ENCODE results near the gene AGPAT4.

The AGPAT4 gene

DNA sequence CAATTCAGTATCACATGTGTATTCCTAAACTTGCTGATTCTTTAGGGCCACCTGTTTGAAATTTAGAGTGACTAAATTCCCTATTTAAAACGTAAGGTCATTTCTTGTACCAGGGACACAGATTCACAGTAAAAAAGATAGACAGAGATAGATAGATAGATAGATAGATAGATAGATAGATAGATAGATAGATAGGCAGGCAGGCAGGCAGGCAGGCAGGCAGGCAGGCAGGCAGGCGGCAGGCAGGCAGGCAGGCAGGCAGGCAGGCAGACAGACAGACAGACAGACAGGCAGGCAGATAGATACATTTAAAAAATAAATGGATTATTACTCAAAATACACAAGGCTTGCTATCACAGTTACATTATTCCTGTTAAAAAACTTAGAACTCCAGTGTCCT, 54.2 kb downstream of the AGPAT4 start:
- Histone ChIP-seq H2AFZ (ENCODE audit: low read length) (no peak overlapping the region), H4K20me1 (ENCODE audit: insufficient read depth, low read length) (no peaks in the 10 kb centered on the region), H3K9me2 (replicated peaks; ENCODE audit: insufficient read depth, low read length) (no peaks in the 10 kb centered on the region), H3K79me2 (ENCODE audit: low read length) (no peaks in the 10 kb centered on the region), H3K4me3 (ENCODE audit: low read length) (no peak overlapping the region), H3K4me2 (ENCODE audit: low read depth, low read length) (no peak overlapping the region), H3K9ac (ENCODE audit: low read length) (no peak overlapping the region), H3K4me1 (ENCODE audit: low read length) (no peaks in the 10 kb centered on the region), H3K27ac (ENCODE audit: low read length) (no peak overlapping the region), H3K36me3 (replicated peaks; ENCODE audit: insufficient read depth, low read length) (no peaks in the 10 kb centered on the region), H3K27me3 (replicated peaks; ENCODE audit: insufficient read depth, low read length) (no peaks in the 10 kb centered on the region), H3K9me3 (replicated peaks; ENCODE audit: insufficient read depth, low read length) (no peaks in the 10 kb centered on the region), H3F3A (ENCODE audit: insufficient read depth, low read length) (no peaks in the 10 kb centered on the region)
- TF ChIP-seq EZH2phosphoT487 (IDR thresholded peaks at IDR 0.05; ENCODE audit: low read length) (no peak), EZH2 (optimal IDR thresholded peaks at IDR 0.05; ENCODE audit: low read depth, low read length) (no peak)
- TF ChIP-seq, protein P1, sequence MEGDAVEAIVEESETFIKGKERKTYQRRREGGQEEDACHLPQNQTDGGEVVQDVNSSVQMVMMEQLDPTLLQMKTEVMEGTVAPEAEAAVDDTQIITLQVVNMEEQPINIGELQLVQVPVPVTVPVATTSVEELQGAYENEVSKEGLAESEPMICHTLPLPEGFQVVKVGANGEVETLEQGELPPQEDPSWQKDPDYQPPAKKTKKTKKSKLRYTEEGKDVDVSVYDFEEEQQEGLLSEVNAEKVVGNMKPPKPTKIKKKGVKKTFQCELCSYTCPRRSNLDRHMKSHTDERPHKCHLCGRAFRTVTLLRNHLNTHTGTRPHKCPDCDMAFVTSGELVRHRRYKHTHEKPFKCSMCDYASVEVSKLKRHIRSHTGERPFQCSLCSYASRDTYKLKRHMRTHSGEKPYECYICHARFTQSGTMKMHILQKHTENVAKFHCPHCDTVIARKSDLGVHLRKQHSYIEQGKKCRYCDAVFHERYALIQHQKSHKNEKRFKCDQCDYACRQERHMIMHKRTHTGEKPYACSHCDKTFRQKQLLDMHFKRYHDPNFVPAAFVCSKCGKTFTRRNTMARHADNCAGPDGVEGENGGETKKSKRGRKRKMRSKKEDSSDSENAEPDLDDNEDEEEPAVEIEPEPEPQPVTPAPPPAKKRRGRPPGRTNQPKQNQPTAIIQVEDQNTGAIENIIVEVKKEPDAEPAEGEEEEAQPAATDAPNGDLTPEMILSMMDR (IDR thresholded peaks at IDR 0.05; ENCODE audit: low read length), result no peak
- DNase-seq, result no peak

DNA sequence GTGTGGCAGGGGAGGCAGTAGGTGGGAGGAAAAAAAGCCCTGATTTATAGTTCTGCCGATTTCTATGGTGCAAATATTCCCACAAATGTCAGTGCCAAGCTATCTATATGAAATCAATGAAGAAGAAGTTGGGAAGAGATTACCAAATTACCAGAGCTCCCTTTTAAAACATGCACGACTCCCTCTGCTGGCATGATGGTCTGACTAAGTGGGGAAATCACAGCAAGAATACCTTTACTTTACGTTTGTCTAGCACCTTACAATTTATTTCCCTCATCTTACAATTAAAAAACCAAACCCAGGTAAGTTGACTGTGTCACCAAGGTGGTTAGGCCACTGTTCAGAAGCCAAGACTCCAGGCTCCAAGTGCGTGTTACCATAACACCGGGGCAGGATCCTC, 55.6 kb downstream of the AGPAT4 start:
- no peak for DNase-seq
- TF ChIP-seq EZH2 (optimal IDR thresholded peaks at IDR 0.05; ENCODE audit: low read depth, low read length) (no peak), EZH2phosphoT487 (IDR thresholded peaks at IDR 0.05; ENCODE audit: low read length) (no peak)
- TF ChIP-seq, protein P1 (IDR thresholded peaks at IDR 0.05; ENCODE audit: low read length), result no peak
- H3K9me3 ChIP-seq (replicated peaks; ENCODE audit: insufficient read depth, low read length), result no peaks in the 10 kb centered on the region
- no peaks in the 10 kb centered on the region for H3K9me2 ChIP-seq (replicated peaks; ENCODE audit: insufficient read depth, low read length)
- H3K4me2 ChIP-seq (ENCODE audit: low read depth, low read length), result no peak overlapping the region
- H3K27me3 ChIP-seq (replicated peaks; ENCODE audit: insufficient read depth, low read length), result no peaks in the 10 kb centered on the region
- no peaks in the 10 kb centered on the region for H3K36me3 ChIP-seq (replicated peaks; ENCODE audit: insufficient read depth, low read length)
- no peaks in the 10 kb centered on the region for H3K4me1 ChIP-seq (ENCODE audit: low read length)
- H3F3A ChIP-seq (ENCODE audit: insufficient read depth, low read length), result no peaks in the 10 kb centered on the region
- H3K4me3 ChIP-seq (ENCODE audit: low read length), result no peak overlapping the region
- no peak overlapping the region for H2AFZ ChIP-seq (ENCODE audit: low read length)
- H3K27ac ChIP-seq (ENCODE audit: low read length), result no peak overlapping the region
- H4K20me1 ChIP-seq (ENCODE audit: insufficient read depth, low read length), result no peaks in the 10 kb centered on the region
- H3K9ac ChIP-seq (ENCODE audit: low read length), result no peak overlapping the region
- H3K79me2 ChIP-seq (ENCODE audit: low read length), result no peaks in the 10 kb centered on the region

DNA sequence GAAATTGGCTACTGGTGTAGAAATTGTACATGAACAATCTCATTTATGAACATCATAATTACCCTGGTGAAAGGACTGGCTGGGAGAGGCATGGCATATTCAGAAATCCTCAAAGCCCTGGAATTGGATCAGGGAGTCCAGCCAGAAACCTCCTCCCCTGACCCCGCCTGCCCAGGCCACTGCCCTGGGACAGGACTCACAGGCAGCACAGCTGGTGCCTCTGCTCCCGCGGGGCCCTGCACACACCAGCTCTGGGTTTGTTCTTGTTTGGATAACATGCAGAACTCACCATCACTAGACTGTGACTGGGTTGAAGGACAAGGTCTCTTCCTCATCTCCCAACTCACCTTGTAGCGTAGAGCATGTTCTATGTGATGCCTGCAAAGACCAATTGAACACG, 56.2 kb downstream of the AGPAT4 start:
- DNase-seq, result no peak
- H3K27ac ChIP-seq (ENCODE audit: low read length), result no peak overlapping the region
- no peak overlapping the region for H3K4me3 ChIP-seq (ENCODE audit: low read length)
- no peaks in the 10 kb centered on the region for H3K27me3 ChIP-seq (replicated peaks; ENCODE audit: insufficient read depth, low read length)
- no peaks in the 10 kb centered on the region for H3K79me2 ChIP-seq (ENCODE audit: low read length)
- no peak overlapping the region for H3K4me2 ChIP-seq (ENCODE audit: low read depth, low read length)
- no peaks in the 10 kb centered on the region for H3K9me2 ChIP-seq (replicated peaks; ENCODE audit: insufficient read depth, low read length)
- H3K9ac ChIP-seq (ENCODE audit: low read length), result no peak overlapping the region
- no peak overlapping the region for H2AFZ ChIP-seq (ENCODE audit: low read length)
- no peaks in the 10 kb centered on the region for H3K36me3 ChIP-seq (replicated peaks; ENCODE audit: insufficient read depth, low read length)
- H3K9me3 ChIP-seq (replicated peaks; ENCODE audit: insufficient read depth, low read length), result no peaks in the 10 kb centered on the region
- TF ChIP-seq EZH2phosphoT487 (IDR thresholded peaks at IDR 0.05; ENCODE audit: low read length) (no peak), EZH2 (optimal IDR thresholded peaks at IDR 0.05; ENCODE audit: low read depth, low read length) (no peak)
- TF ChIP-seq, protein P1 (IDR thresholded peaks at IDR 0.05; ENCODE audit: low read length), result no peak
- H3K4me1 ChIP-seq (ENCODE audit: low read length), result no peaks in the 10 kb centered on the region
- H3F3A ChIP-seq (ENCODE audit: insufficient read depth, low read length), result no peaks in the 10 kb centered on the region
- H4K20me1 ChIP-seq (ENCODE audit: insufficient read depth, low read length), result no peaks in the 10 kb centered on the region
